Measurements from ENCODE around the gene PDE4A. TPM values are rescaled to one million over a fixed set of nuclear protein-coding genes. Genes with fewer than 3 reads are reported as not detected.

Gene PDE4A
- total RNA-seq, 4 donors from 2014 or later: 0.87 to 7.1 (median 2.3) TPM

- Histone ChIP-seq H3K4me1 (no peaks in the 10 kb centered on the region), H3K4me3 (no peak overlapping the region), H3K27ac (no peak overlapping the region), H3K9me3 (no peaks in the 10 kb centered on the region), H3K36me3 (peaks cover 0 to 42% (median 11%) of the 10 kb centered on the region in 3 donors), H3K27me3 (no peaks in the 10 kb centered on the region)
- 96 to 100% methylated on average over 5 to 8 of the region's 20 CpGs for WGBS, 2 donors
- no peak for DNase-seq
- intact Hi-C loops (cut with DNase I): no loop called here
- TF ChIP-seq POLR2A (IDR thresholded peaks at IDR 0.05) (no peak), CTCF (IDR thresholded peaks at IDR 0.05) (no peak)
Observed at GRCh38 chr19:10467104-10467706, 46.9 kb downstream of the PDE4A start.

- Histone ChIP-seq H3K9me3 (no peaks in the 10 kb centered on the region), H3K4me1 (no peaks in the 10 kb centered on the region), H3K27me3 (no peaks in the 10 kb centered on the region), H3K36me3 (peaks cover 0 to 42% (median 11%) of the 10 kb centered on the region in 3 donors), H3K4me3 (no peak overlapping the region), H3K27ac (no peak overlapping the region)
- 75 to 86% methylated on average over 10 to 11 of the region's 12 CpGs for WGBS, 2 donors
- TF ChIP-seq CTCF (IDR thresholded peaks at IDR 0.05): no peak
- no peak for TF ChIP-seq POLR2A (IDR thresholded peaks at IDR 0.05)
- intact Hi-C loops (cut with DNase I): no loop called here
- DNase-seq: no peak
Observed at GRCh38 chr19:10468133-10468532, 47.8 kb downstream of the PDE4A start.

GRCh38 chr19:10471909-10472308 lies 51.6 kb downstream of the PDE4A start:
- 12 to 24% methylated on average over 6 of the region's 6 CpGs for WGBS, 2 donors
- Histone ChIP-seq H3K9me3 (no peaks in the 10 kb centered on the region), H3K4me1 (no peaks in the 10 kb centered on the region), H3K36me3 (peaks cover 0 to 10% (median 6%) of the 10 kb centered on the region in 3 donors), H3K27me3 (no peaks in the 10 kb centered on the region), H3K27ac (no peak overlapping the region), H3K4me3 (no peak overlapping the region)
- DNase-seq: no peak
- intact Hi-C loops (cut with DNase I): no loop called here
- TF ChIP-seq CTCF (IDR thresholded peaks at IDR 0.05): peak in 5 of 6 experiments; percentile 13 to 49 (median 23)
- TF ChIP-seq POLR2A (IDR thresholded peaks at IDR 0.05): no peak

GRCh38 chr19:10473192-10473591 lies 52.9 kb downstream of the PDE4A start:
- Histone ChIP-seq H3K9me3 (no peaks in the 10 kb centered on the region), H3K36me3 (no peaks in the 10 kb centered on the region), H3K4me1 (no peaks in the 10 kb centered on the region), H3K27ac (no peak overlapping the region), H3K27me3 (no peaks in the 10 kb centered on the region), H3K4me3 (no peak overlapping the region)
- DNase-seq: no peak
- WGBS, 2 donors: 78 to 81% methylated on average over 5 of the region's 5 CpGs
- intact Hi-C loops (cut with DNase I): no loop called here
- TF ChIP-seq POLR2A (IDR thresholded peaks at IDR 0.05) (no peak), CTCF (IDR thresholded peaks at IDR 0.05) (no peak)

GRCh38 chr19:10474962-10475451 lies 54.7 kb downstream of the PDE4A start:
- Histone ChIP-seq H3K27ac (no peak overlapping the region), H3K27me3 (no peaks in the 10 kb centered on the region), H3K36me3 (no peaks in the 10 kb centered on the region), H3K4me3 (no peak overlapping the region), H3K9me3 (no peaks in the 10 kb centered on the region), H3K4me1 (peaks cover 5 to 18% (median 8%) of the 10 kb centered on the region in 3 donors)
- intact Hi-C loops (cut with DNase I): no loop called here
- TF ChIP-seq CTCF (IDR thresholded peaks at IDR 0.05): no peak
- no peak for TF ChIP-seq POLR2A (IDR thresholded peaks at IDR 0.05)
- no peak for DNase-seq
- 59 to 64% methylated on average over 5 to 6 of the region's 6 CpGs for WGBS, 2 donors
